Activated naive CD8-positive, alpha-beta T cell treated with anti-CD3 and anti-CD28 coated beads, Interleukin-2, amount 10 ng/mL, durations not matched to agents 7 days and 5 days (primary cell): ENCODE measurements around the gene HTR3A. TPM values are rescaled to one million over a fixed set of nuclear protein-coding genes. Genes with fewer than 3 reads are reported as not detected.

Experiments used
- ATAC-seq: fragments of 150-1000 bp; cut with Tn5 transposase; one replicate; pipeline ENCODE4 v1.10.0; 2021; ENCODE audit warnings: low read depth, moderate library complexity
- POLR2A ChIA-PET: fragments of 350-600 bp; sonication (Branson Sonifier 250); formaldehyde crosslinking; loops from one replicate; lab custom pipeline; 2021; ENCODE audit warnings: antibody characterized with exemption; lab: Charles Lee
- DNase-seq: peaks from one replicate; pipeline ENCODE4 v3.0.0; 2021
- H3K27ac Mint-ChIP-seq: one replicate; pipeline ENCODE4 v1.8.0; 2022; ENCODE audit warnings: mild to moderate bottlenecking, mixed read lengths
- H3K27me3 Mint-ChIP-seq: one replicate; pipeline ENCODE4 v1.8.0; 2022; ENCODE audit warnings: mild to moderate bottlenecking, moderate library complexity, mixed read lengths
- H3K36me3 Mint-ChIP-seq: one replicate; pipeline ENCODE4 v1.8.0; 2021; ENCODE audit warnings: mild to moderate bottlenecking, mixed read lengths
- H3K4me1 Mint-ChIP-seq: one replicate; pipeline ENCODE4 v1.8.0; 2021; ENCODE audit warnings: mixed read lengths
- H3K4me3 Mint-ChIP-seq: one replicate; pipeline ENCODE4 v1.8.0; 2022; ENCODE audit warnings: mild to moderate bottlenecking, moderate library complexity, mixed read lengths
- H3K9me3 Mint-ChIP-seq: one replicate; pipeline ENCODE4 v1.8.0; 2021; ENCODE audit warnings: mixed read lengths
- total RNA-seq, 2 experiments: library from RNA; stranded (reverse); gene quantifications; one replicate each; pipeline ENCODE4 v1.2.3, GENCODE V29; 2021

HTR3A gene
- total RNA-seq, 2 experiments from 2014 or later, result not detected

GRCh38 chr11:113989381-113989780 is 14.5 kb downstream of the HTR3A start:
- Mint-ChIP-seq H3K4me1 (peaks cover under 1% of the 10 kb centered on the region), H3K27ac (no peak overlapping the region), H3K9me3 (no peaks in the 10 kb centered on the region), H3K36me3 (no peaks in the 10 kb centered on the region), H3K4me3 (no peak overlapping the region), H3K27me3 (peaks cover 15% of the 10 kb centered on the region)
- DNase-seq (no peak), ATAC-seq (no peak)
- POLR2A ChIA-PET, result no interaction called here

GRCh38 chr11:113989916-113990315 is 15.0 kb downstream of the HTR3A start:
- Mint-ChIP-seq H3K27me3 (peaks cover 16% of the 10 kb centered on the region), H3K4me1 (peaks cover 5% of the 10 kb centered on the region), H3K9me3 (no peaks in the 10 kb centered on the region), H3K4me3 (no peak overlapping the region), H3K27ac (no peak overlapping the region), H3K36me3 (no peaks in the 10 kb centered on the region)
- POLR2A ChIA-PET, result no interaction called here
- DNase-seq, result no peak
- no peak for ATAC-seq

GRCh38 chr11:113991170-113991569 is 16.3 kb downstream of the HTR3A start:
- H3K9me3 Mint-ChIP-seq, result no peaks in the 10 kb centered on the region
- H3K4me1 Mint-ChIP-seq, result peaks cover 9% of the 10 kb centered on the region
- POLR2A ChIA-PET, result no interaction called here
- no peak overlapping the region for H3K27ac Mint-ChIP-seq
- H3K4me3 Mint-ChIP-seq, result no peak overlapping the region
- DNase-seq (no peak), ATAC-seq (no peak)
- no peaks in the 10 kb centered on the region for H3K36me3 Mint-ChIP-seq
- peaks cover 12% of the 10 kb centered on the region for H3K27me3 Mint-ChIP-seq

GRCh38 chr11:113991718-113992458 is 17.0 kb downstream of the HTR3A start:
- peaks cover 9% of the 10 kb centered on the region for H3K4me1 Mint-ChIP-seq
- H3K4me3 Mint-ChIP-seq, result no peak overlapping the region
- ATAC-seq (no peak), DNase-seq (no peak)
- H3K36me3 Mint-ChIP-seq, result no peaks in the 10 kb centered on the region
- POLR2A ChIA-PET, result no interaction called here
- H3K27me3 Mint-ChIP-seq, result peaks cover 15% of the 10 kb centered on the region
- no peak overlapping the region for H3K27ac Mint-ChIP-seq
- H3K9me3 Mint-ChIP-seq, result no peaks in the 10 kb centered on the region

GRCh38 chr11:113992459-113993110 is 17.7 kb downstream of the HTR3A start:
- DNase-seq, result no peak
- Mint-ChIP-seq H3K4me3 (no peak overlapping the region), H3K9me3 (no peaks in the 10 kb centered on the region), H3K36me3 (no peaks in the 10 kb centered on the region), H3K27ac (no peak overlapping the region), H3K4me1 (peaks cover 9% of the 10 kb centered on the region), H3K27me3 (peaks cover 21% of the 10 kb centered on the region)
- POLR2A ChIA-PET, result no interaction called here
- ATAC-seq, result no peak

- POLR2A ChIA-PET, result interaction anchor here (1.8 kb wide), 1 partner anchor 265 kb away, joined by 5 read pairs; no protein-coding TSS in a partner anchor
- peaks cover 9% of the 10 kb centered on the region for H3K4me1 Mint-ChIP-seq
- peak; percentile 43 for ATAC-seq
- H3K27ac Mint-ChIP-seq, result no peak overlapping the region
- no peaks in the 10 kb centered on the region for H3K36me3 Mint-ChIP-seq
- H3K4me3 Mint-ChIP-seq, result no peak overlapping the region
- DNase-seq, result peak; percentile 42
- peaks cover 19% of the 10 kb centered on the region for H3K27me3 Mint-ChIP-seq
- no peaks in the 10 kb centered on the region for H3K9me3 Mint-ChIP-seq
Observed at GRCh38 chr11:113994077-113994954, 19.4 kb downstream of the HTR3A start.

- POLR2A ChIA-PET, result no interaction called here
- DNase-seq (no peak), ATAC-seq (no peak)
- H3K36me3 Mint-ChIP-seq, result no peaks in the 10 kb centered on the region
- peaks cover 18% of the 10 kb centered on the region for H3K27me3 Mint-ChIP-seq
- no peak overlapping the region for H3K27ac Mint-ChIP-seq
- no peaks in the 10 kb centered on the region for H3K9me3 Mint-ChIP-seq
- H3K4me1 Mint-ChIP-seq, result peaks cover 9% of the 10 kb centered on the region
- no peak overlapping the region for H3K4me3 Mint-ChIP-seq
Observed at GRCh38 chr11:113997473-113997872, 22.6 kb downstream of the HTR3A start.

GRCh38 chr11:113998574-113998973 is 23.7 kb downstream of the HTR3A start:
- DNase-seq (no peak), ATAC-seq (no peak)
- no peaks in the 10 kb centered on the region for H3K9me3 Mint-ChIP-seq
- POLR2A ChIA-PET, result no interaction called here
- H3K36me3 Mint-ChIP-seq, result no peaks in the 10 kb centered on the region
- no peak overlapping the region for H3K27ac Mint-ChIP-seq
- peaks cover 9% of the 10 kb centered on the region for H3K4me1 Mint-ChIP-seq
- peaks cover 23% of the 10 kb centered on the region for H3K27me3 Mint-ChIP-seq
- no peak overlapping the region for H3K4me3 Mint-ChIP-seq

GRCh38 chr11:114000526-114000925 is 25.6 kb downstream of the HTR3A start:
- peaks cover under 1% of the 10 kb centered on the region for H3K4me1 Mint-ChIP-seq
- POLR2A ChIA-PET, result no interaction called here

GRCh38 chr11:114001416-114001815 is 26.5 kb downstream of the HTR3A start:
- Mint-ChIP-seq H3K27ac (no peak overlapping the region), H3K4me1 (no peaks in the 10 kb centered on the region), H3K4me3 (no peak overlapping the region), H3K27me3 (peaks cover 20% of the 10 kb centered on the region), H3K9me3 (no peaks in the 10 kb centered on the region), H3K36me3 (no peaks in the 10 kb centered on the region)
- POLR2A ChIA-PET, result no interaction called here
- DNase-seq (no peak), ATAC-seq (no peak)

More at GRCh38 chr11:114000526-114000925, 25.6 kb downstream of the HTR3A start:
- DNase-seq (no peak), ATAC-seq (no peak)
- Mint-ChIP-seq H3K27me3 (peaks cover 23% of the 10 kb centered on the region), H3K4me3 (no peak overlapping the region), H3K27ac (peak overlapping the region; percentile 36), H3K36me3 (no peaks in the 10 kb centered on the region), H3K9me3 (no peaks in the 10 kb centered on the region)

- Mint-ChIP-seq H3K27ac (no peak overlapping the region), H3K4me3 (no peak overlapping the region), H3K4me1 (peaks cover 9% of the 10 kb centered on the region), H3K36me3 (no peaks in the 10 kb centered on the region), H3K27me3 (peaks cover 16% of the 10 kb centered on the region), H3K9me3 (no peaks in the 10 kb centered on the region)
- ATAC-seq (no peak), DNase-seq (no peak)
- POLR2A ChIA-PET, result no interaction called here
Observed at GRCh38 chr11:114008331-114008730, 33.4 kb downstream of the HTR3A start.

GRCh38 chr11:114010931-114011330 is 36.0 kb downstream of the HTR3A start:
- H3K4me1 Mint-ChIP-seq, result peaks cover 9% of the 10 kb centered on the region
- no peak overlapping the region for H3K4me3 Mint-ChIP-seq
- POLR2A ChIA-PET, result no interaction called here
- peaks cover 17% of the 10 kb centered on the region for H3K27me3 Mint-ChIP-seq
- no peak overlapping the region for H3K27ac Mint-ChIP-seq
- ATAC-seq, result no peak
- no peaks in the 10 kb centered on the region for H3K36me3 Mint-ChIP-seq
- no peak for DNase-seq
- no peaks in the 10 kb centered on the region for H3K9me3 Mint-ChIP-seq

GRCh38 chr11:114011443-114011842 is 36.5 kb downstream of the HTR3A start:
- no peak overlapping the region for H3K4me3 Mint-ChIP-seq
- H3K9me3 Mint-ChIP-seq, result no peaks in the 10 kb centered on the region
- DNase-seq (no peak), ATAC-seq (no peak)
- H3K4me1 Mint-ChIP-seq, result peaks cover 9% of the 10 kb centered on the region
- H3K27ac Mint-ChIP-seq, result no peak overlapping the region
- POLR2A ChIA-PET, result no interaction called here
- H3K27me3 Mint-ChIP-seq, result peaks cover 17% of the 10 kb centered on the region
- no peaks in the 10 kb centered on the region for H3K36me3 Mint-ChIP-seq
